Astrocyte (in vitro differentiated cells and primary cell): ENCODE results near the gene IL21R. TPM values are rescaled to one million over a fixed set of nuclear protein-coding genes. Genes with fewer than 3 reads are reported as not detected.

Experiments used
- DNase-seq: peaks from one replicate; pipeline ENCODE4 v3.0.0-alpha.2; 2010; ENCODE audit warnings: low read depth
- FAIRE-seq: peaks from 2 replicates; lab custom pipeline; 2011; peaks lifted over from hg19 to GRCh38; lab: Jason Lieb, UNC
- H2AFZ ChIP-seq: 2 replicates; pipeline ENCODE4 v1.6.0; 2012; ENCODE audit warnings: low read depth, low read length, inconsistent platforms
- H3K27ac ChIP-seq: 2 replicates; pipeline ENCODE4 v1.5.1; 2011; ENCODE audit warnings: low read depth, low read length, inconsistent platforms
- H3K27me3 ChIP-seq: 2 replicates; pipeline ENCODE4 v1.6.0; 2011; ENCODE audit warnings: low read length, inconsistent platforms; ENCODE audit not compliant: insufficient read depth
- H3K36me3 ChIP-seq: 2 replicates; pipeline ENCODE4 v1.5.1; 2011; ENCODE audit warnings: low read length, inconsistent platforms; ENCODE audit not compliant: insufficient read depth
- H3K4me1 ChIP-seq: 2 replicates; pipeline ENCODE4 v1.5.1; 2011; ENCODE audit warnings: low read length, inconsistent platforms; ENCODE audit not compliant: insufficient read depth
- H3K4me2 ChIP-seq: 2 replicates; pipeline ENCODE4 v1.6.0; 2012; ENCODE audit warnings: low read length, inconsistent platforms
- H3K4me3 ChIP-seq: 2 replicates; pipeline ENCODE4 v1.5.1; 2011; ENCODE audit warnings: low read depth, mild to moderate bottlenecking, low read length, inconsistent platforms; ENCODE audit not compliant: insufficient read depth
- H3K79me2 ChIP-seq: 2 replicates; pipeline ENCODE4 v1.6.0; 2012; ENCODE audit warnings: mild to moderate bottlenecking, low read length, inconsistent platforms; ENCODE audit not compliant: insufficient read depth
- H3K9ac ChIP-seq: 2 replicates; pipeline ENCODE4 v1.6.0; 2012; ENCODE audit warnings: mild to moderate bottlenecking, low read length, inconsistent platforms
- H3K9me3 ChIP-seq: 2 replicates; pipeline ENCODE4 v1.5.1; 2012; ENCODE audit warnings: low read depth, mild to moderate bottlenecking, low read length, inconsistent platforms; ENCODE audit not compliant: insufficient read depth
- H4K20me1 ChIP-seq: 2 replicates; pipeline ENCODE4 v1.6.0; 2012; ENCODE audit warnings: low read length, inconsistent platforms; ENCODE audit not compliant: insufficient read depth
- H3K27ac Mint-ChIP-seq: one replicate; pipeline ENCODE4 v1.8.0; 2021; ENCODE audit warnings: mild to moderate bottlenecking, mixed read lengths; ENCODE audit not compliant: unreplicated experiment
- H3K27me3 Mint-ChIP-seq: one replicate; pipeline ENCODE4 v1.8.0; 2021; ENCODE audit warnings: low read depth, mixed read lengths; ENCODE audit not compliant: unreplicated experiment
- H3K36me3 Mint-ChIP-seq: one replicate; pipeline ENCODE4 v1.8.0; 2021; ENCODE audit warnings: low read depth, mixed read lengths; ENCODE audit not compliant: unreplicated experiment
- H3K4me1 Mint-ChIP-seq: one replicate; pipeline ENCODE4 v1.8.0; 2021; ENCODE audit warnings: low read depth, mixed read lengths; ENCODE audit not compliant: unreplicated experiment
- H3K4me3 Mint-ChIP-seq: one replicate; pipeline ENCODE4 v1.8.0; 2021; ENCODE audit warnings: mild to moderate bottlenecking, moderate library complexity, mixed read lengths; ENCODE audit not compliant: unreplicated experiment
- H3K9me3 Mint-ChIP-seq: one replicate; pipeline ENCODE4 v1.8.0; 2021; ENCODE audit warnings: mild to moderate bottlenecking, mixed read lengths; ENCODE audit not compliant: unreplicated experiment
- EZH2 ChIP-seq: IDR thresholded peaks from 2 replicates; pipeline ENCODE4 v1.6.1; 2012; ENCODE audit warnings: mild to moderate bottlenecking, low read length, inconsistent platforms; ENCODE audit not compliant: insufficient read depth
- total RNA-seq: library from RNA; stranded (reverse); gene quantifications from 2 replicates; pipeline ENCODE4 v1.2.1, GENCODE V29; 2021
- TF ChIP-seq, protein P1 (sequence below): IDR thresholded peaks from 2 replicates; pipeline ENCODE4 v1.5.1; 2011; ENCODE audit warnings: low read depth, mild to moderate bottlenecking, inconsistent platforms, low read length, moderate library complexity; ENCODE audit not compliant: insufficient read depth

Gene IL21R
- total RNA-seq, 1 donor from 2014 or later, result 1.8 TPM

DNA sequence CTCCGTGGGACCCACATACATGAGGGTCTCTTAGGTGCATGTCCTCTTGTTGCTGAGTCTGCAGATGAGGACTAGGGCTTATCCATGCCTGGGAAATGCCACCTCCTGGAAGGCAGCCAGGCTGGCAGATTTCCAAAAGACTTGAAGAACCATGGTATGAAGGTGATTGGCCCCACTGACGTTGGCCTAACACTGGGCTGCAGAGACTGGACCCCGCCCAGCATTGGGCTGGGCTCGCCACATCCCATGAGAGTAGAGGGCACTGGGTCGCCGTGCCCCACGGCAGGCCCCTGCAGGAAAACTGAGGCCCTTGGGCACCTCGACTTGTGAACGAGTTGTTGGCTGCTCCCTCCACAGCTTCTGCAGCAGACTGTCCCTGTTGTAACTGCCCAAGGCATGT, 38.2 kb upstream of the IL21R start:
- peaks cover 13% of the 10 kb centered on the region for H3K36me3 ChIP-seq
- H3K27ac Mint-ChIP-seq, result no peak overlapping the region
- no peak for FAIRE-seq

DNA sequence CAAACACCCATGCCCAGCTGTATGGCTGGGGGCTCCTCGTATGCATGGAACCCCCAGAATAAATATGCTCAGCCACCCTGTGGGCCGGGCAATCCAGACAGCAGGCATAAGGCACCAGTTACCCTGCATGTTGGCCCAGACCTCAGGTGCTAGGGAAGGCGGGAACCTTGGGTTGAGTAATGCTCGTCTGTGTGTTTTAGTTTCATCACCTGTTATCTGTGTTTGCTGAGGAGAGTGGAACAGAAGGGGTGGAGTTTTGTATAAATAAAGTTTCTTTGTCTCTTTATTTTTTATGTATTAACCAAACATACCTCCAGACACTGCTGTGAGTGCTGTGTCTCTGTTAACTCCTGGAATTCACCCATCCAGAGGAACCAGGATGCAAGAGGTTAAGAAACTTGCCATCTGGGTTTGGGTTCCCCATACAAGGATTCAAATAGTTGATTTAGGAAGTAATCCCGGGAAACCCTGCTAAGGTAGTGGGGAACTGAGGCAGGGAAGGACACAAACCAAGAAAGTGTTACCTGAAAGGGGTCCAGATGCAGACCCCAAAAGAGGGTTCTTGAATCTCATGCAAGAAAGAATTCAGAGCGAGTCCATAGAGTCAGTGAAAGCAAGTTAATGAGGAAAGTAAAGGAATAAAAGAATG, 37.4 kb upstream of the IL21R start:
- H3K4me3 ChIP-seq, result no peak overlapping the region
- H3K79me2 ChIP-seq, result no peaks in the 10 kb centered on the region
- H3K4me1 ChIP-seq, result peaks cover 11% of the 10 kb centered on the region
- H3K9ac ChIP-seq, result no peak overlapping the region
- DNase-seq, result no peak
- peak overlapping the region; percentile 17 for H3K27ac ChIP-seq
- no peaks in the 10 kb centered on the region for H3K27me3 ChIP-seq
- no peak overlapping the region for H3K4me2 ChIP-seq
- FAIRE-seq, result no peak
- H3K4me3 Mint-ChIP-seq, result no peak overlapping the region
- no peak overlapping the region for H2AFZ ChIP-seq
- TF ChIP-seq, protein P1, sequence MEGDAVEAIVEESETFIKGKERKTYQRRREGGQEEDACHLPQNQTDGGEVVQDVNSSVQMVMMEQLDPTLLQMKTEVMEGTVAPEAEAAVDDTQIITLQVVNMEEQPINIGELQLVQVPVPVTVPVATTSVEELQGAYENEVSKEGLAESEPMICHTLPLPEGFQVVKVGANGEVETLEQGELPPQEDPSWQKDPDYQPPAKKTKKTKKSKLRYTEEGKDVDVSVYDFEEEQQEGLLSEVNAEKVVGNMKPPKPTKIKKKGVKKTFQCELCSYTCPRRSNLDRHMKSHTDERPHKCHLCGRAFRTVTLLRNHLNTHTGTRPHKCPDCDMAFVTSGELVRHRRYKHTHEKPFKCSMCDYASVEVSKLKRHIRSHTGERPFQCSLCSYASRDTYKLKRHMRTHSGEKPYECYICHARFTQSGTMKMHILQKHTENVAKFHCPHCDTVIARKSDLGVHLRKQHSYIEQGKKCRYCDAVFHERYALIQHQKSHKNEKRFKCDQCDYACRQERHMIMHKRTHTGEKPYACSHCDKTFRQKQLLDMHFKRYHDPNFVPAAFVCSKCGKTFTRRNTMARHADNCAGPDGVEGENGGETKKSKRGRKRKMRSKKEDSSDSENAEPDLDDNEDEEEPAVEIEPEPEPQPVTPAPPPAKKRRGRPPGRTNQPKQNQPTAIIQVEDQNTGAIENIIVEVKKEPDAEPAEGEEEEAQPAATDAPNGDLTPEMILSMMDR, result no peak
- no peak for TF ChIP-seq EZH2
- peaks cover 8% of the 10 kb centered on the region for H3K36me3 Mint-ChIP-seq
- peaks cover 3% of the 10 kb centered on the region for H3K9me3 ChIP-seq
- no peak overlapping the region for H3K27ac Mint-ChIP-seq
- H3K36me3 ChIP-seq, result peaks cover 5% of the 10 kb centered on the region
- H4K20me1 ChIP-seq, result no peaks in the 10 kb centered on the region
- peaks cover 14% of the 10 kb centered on the region for H3K4me1 Mint-ChIP-seq
- H3K27me3 Mint-ChIP-seq, result no peaks in the 10 kb centered on the region
- peaks cover 5% of the 10 kb centered on the region for H3K9me3 Mint-ChIP-seq

More for the DNA sequence above, 38.2 kb upstream of the IL21R start:
- Histone ChIP-seq H2AFZ (no peak overlapping the region), H3K79me2 (no peaks in the 10 kb centered on the region), H3K27me3 (no peaks in the 10 kb centered on the region), H4K20me1 (no peaks in the 10 kb centered on the region), H3K4me1 (peaks cover 11% of the 10 kb centered on the region), H3K4me3 (no peak overlapping the region), H3K27ac (no peak overlapping the region), H3K9ac (no peak overlapping the region), H3K4me2 (no peak overlapping the region), H3K9me3 (peaks cover 3% of the 10 kb centered on the region)
- Mint-ChIP-seq H3K36me3 (peaks cover 16% of the 10 kb centered on the region), H3K4me3 (no peak overlapping the region), H3K4me1 (peaks cover 10% of the 10 kb centered on the region), H3K27me3 (no peaks in the 10 kb centered on the region), H3K9me3 (peaks cover 7% of the 10 kb centered on the region)
- TF ChIP-seq, protein P1, result no peak
- TF ChIP-seq EZH2, result no peak
- DNase-seq, result no peak
